Left lung (tissue), 10 donors: ENCODE results near the gene PDAP1. TPM values are rescaled to one million over a fixed set of nuclear protein-coding genes. Genes with fewer than 3 reads are reported as not detected.
"Not testable (repeated sequence)": the region's sequence is repeated elsewhere in the genome, so short reads cannot be mapped to it uniquely, and the experiment has no call there.

ENCODE experiments used
- ATAC-seq: fragments of 200-7000 bp; cut with Tn5 transposase; one replicate; pipeline ENCODE4 v1.9.1; 2020; ENCODE audit warnings: moderate library complexity
- DNase-seq, 4 donors: peaks; one replicate each; pipeline ENCODE4 v3.0.0-alpha.2; 2013 to 2020
- H3K27ac ChIP-seq, 2 donors: fragments of 200-600 bp; sonication (generic) in 1 of 2; one replicate each; pipeline versions ENCODE4 v1.5.0 to v1.8.0; 2020 to 2021
- H3K27me3 ChIP-seq, 2 donors: fragments of 200-600 bp; sonication (generic) in 1 of 2; one replicate each; pipeline versions ENCODE4 v1.5.0 to v1.8.0; 2020 to 2021
- H3K36me3 ChIP-seq, 2 donors: fragments of 200-600 bp; sonication (generic) in 1 of 2; one replicate each; pipeline versions ENCODE4 v1.5.0 to v1.8.0; 2020 to 2021
- H3K4me1 ChIP-seq, 2 donors: fragments of 200-600 bp; one replicate each; pipeline ENCODE4 v1.8.0; 2021
- H3K4me3 ChIP-seq, 2 donors: fragments of 200-600 bp; sonication (generic) in 1 of 2; one replicate each; pipeline versions ENCODE4 v1.5.0 to v1.8.0; 2020 to 2021; ENCODE audit warnings: mild to moderate bottlenecking in 1 of 2
- H3K9me3 ChIP-seq, 2 donors: fragments of 200-600 bp; sonication (generic) in 1 of 2; one replicate each; pipeline versions ENCODE4 v1.5.0 to v1.8.0; 2020 to 2021
- intact Hi-C, 2 donors: fragments of 100-400 bp; cut with DNase I; formaldehyde crosslinking; loops; one replicate each; pipeline versions ENCODE4 v1.11.2 to v1.14.2; 2022
- polyA plus RNA-seq, 6 donors: library from polyadenylated mRNA; unstranded; fragments of 120-200 nt; gene quantifications; one replicate each; pipeline ENCODE4 v1.2.1, GENCODE V29; 2013; ENCODE audit not compliant: insufficient read length in 6 of 6
- total RNA-seq, 2 donors: library from RNA; stranded (reverse); fragmentation: NEBNext Ultra II Directional; extraction: Animal tissue kit (Norgen Biotek cat#: 25700); gene quantifications; one replicate each; pipeline ENCODE4 v1.2.1, GENCODE V29; 2021
- TF ChIP-seq, protein P1 (sequence below), 2 donors: fragments of 200-600 bp; sonication (generic) in 1 of 2; IDR thresholded peaks; one replicate each; pipeline versions ENCODE4 v1.5.0 to v1.8.0; 2021; ENCODE audit warnings: antibody characterized with exemption in 2 of 2
- donor health status: DM: no; HTN: yes; CAD: no.
- donor health status: DM: no; HTN: no; CAD: no.

PDAP1 gene
- total and polyA plus RNA-seq, 8 donors: 68.5 to 150 (median 132) TPM

DNA sequence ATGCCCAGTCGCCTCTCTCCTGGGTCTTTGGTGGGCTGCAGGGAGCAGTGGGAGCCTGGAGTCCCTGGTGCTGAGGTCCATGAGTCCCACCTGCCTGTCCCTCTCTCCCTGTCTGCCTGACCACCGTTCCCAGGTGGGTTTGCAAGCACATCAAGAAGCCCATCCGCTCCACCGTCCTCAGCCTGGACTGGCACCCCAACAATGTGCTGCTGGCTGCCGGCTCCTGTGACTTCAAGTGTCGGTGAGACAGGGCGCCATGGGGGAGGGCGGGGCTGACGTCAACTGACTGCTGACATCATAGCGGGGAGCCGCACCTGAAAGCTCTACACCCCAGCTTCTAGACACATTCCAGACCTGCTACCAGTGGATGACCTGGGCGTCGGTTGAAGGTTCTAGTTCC is 18.6 kb downstream of the PDAP1 start:
- no peak overlapping the region for H3K4me3 ChIP-seq
- intact Hi-C loops: no loop called here
- peaks cover 16 to 49% of the 10 kb centered on the region in 2 donors for H3K4me1 ChIP-seq
- no peaks in the 10 kb centered on the region for H3K9me3 ChIP-seq
- H3K27me3 ChIP-seq: no peaks in the 10 kb centered on the region
- no peak for ATAC-seq
- peaks cover 0 to 96% of the 10 kb centered on the region in 2 donors for H3K36me3 ChIP-seq
- peak in 1 of 4 donors; percentile 74 for DNase-seq
- TF ChIP-seq, protein P1, sequence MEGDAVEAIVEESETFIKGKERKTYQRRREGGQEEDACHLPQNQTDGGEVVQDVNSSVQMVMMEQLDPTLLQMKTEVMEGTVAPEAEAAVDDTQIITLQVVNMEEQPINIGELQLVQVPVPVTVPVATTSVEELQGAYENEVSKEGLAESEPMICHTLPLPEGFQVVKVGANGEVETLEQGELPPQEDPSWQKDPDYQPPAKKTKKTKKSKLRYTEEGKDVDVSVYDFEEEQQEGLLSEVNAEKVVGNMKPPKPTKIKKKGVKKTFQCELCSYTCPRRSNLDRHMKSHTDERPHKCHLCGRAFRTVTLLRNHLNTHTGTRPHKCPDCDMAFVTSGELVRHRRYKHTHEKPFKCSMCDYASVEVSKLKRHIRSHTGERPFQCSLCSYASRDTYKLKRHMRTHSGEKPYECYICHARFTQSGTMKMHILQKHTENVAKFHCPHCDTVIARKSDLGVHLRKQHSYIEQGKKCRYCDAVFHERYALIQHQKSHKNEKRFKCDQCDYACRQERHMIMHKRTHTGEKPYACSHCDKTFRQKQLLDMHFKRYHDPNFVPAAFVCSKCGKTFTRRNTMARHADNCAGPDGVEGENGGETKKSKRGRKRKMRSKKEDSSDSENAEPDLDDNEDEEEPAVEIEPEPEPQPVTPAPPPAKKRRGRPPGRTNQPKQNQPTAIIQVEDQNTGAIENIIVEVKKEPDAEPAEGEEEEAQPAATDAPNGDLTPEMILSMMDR (IDR thresholded peaks at IDR 0.05): no peak
- H3K27ac ChIP-seq: no peak overlapping the region

DNA sequence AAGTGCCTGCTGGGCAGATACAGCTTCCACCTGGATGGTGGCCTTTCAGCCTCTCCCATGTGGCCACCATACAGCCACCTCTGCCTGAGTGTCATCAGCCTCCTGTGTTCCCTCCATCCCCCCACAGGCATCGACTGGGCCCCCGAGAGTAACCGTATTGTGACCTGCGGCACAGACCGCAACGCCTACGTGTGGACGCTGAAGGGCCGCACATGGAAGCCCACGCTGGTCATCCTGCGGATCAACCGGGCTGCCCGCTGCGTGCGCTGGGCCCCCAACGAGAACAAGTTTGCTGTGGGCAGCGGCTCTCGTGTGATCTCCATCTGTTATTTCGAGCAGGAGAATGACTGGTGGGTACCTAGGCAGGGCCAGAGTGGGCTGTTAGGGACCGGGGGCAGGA is 20.5 kb downstream of the PDAP1 start:
- H3K4me3 ChIP-seq: no peak overlapping the region
- H3K27me3 ChIP-seq: no peaks in the 10 kb centered on the region
- no peak overlapping the region for H3K27ac ChIP-seq
- peaks cover 0 to 79% of the 10 kb centered on the region in 2 donors for H3K36me3 ChIP-seq
- DNase-seq: peak in 1 of 4 donors; percentile 73
- no peak for ATAC-seq
- TF ChIP-seq, protein P1 (IDR thresholded peaks at IDR 0.05): no peak
- intact Hi-C loops: no loop called here
- H3K9me3 ChIP-seq: no peaks in the 10 kb centered on the region
- H3K4me1 ChIP-seq: peaks cover 8 to 53% of the 10 kb centered on the region in 2 donors

DNA sequence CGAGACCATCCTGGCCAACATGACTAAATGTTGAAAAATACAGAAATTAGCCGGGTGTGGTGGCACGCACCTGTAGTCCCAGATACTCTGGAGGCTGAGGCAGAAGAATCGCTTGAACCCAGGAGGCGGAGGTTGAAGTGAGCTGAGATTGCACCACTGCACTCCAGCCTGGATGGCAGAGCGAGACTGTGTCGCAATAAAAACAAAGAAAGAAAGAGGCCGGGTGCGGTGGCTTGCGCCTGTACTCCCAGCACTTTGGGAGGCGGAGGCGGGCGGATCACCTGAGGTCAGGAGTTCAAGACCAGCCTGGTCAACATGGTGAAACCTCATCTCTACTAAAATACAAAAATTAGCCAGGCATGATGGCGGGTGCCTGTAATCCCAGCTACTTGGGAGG is 21.2 kb downstream of the PDAP1 start:
- intact Hi-C loops, H3K9me3 ChIP-seq, H3K4me3 ChIP-seq, H3K27me3 ChIP-seq, ATAC-seq, H3K27ac ChIP-seq: not testable (repeated sequence)
- Histone ChIP-seq H3K36me3 (peaks cover 0 to 79% of the 10 kb centered on the region in 2 donors), H3K4me1 (peaks cover 2 to 52% of the 10 kb centered on the region in 2 donors)
- DNase-seq: peak in 1 of 4 donors; percentile 36

DNA sequence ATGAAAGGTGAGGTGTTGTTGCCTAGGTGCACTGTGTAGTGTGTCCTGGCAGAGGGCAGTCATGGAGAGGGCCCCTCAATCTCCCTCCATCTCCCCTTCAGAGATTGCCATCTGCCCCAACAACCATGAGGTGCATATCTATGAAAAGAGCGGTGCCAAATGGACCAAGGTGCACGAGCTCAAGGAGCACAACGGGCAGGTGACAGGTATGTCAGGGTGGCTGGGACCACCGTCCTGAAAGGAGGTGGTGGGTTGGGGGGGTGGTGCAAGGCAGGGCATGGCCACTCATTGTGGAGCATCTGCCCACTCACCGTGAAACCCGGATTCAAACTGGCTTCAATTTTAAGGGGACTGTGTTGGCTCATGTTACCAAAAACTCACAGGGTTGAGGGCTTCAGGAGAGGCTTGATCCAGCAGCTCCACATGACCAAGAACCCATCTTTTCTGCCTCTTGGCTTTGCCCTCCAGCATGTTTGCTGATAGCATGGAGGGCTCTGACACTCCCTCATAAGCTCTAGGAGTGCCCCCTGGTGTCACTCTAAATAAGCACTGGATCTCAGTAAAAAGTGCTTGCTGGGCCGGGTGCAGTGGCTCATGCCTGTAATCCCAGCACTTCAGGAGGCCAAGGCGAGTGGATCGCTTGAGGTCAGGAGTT is 21.7 kb downstream of the PDAP1 start:
- DNase-seq: peak in 1 of 4 donors; percentile 38
- peak; percentile 35 for ATAC-seq

DNA sequence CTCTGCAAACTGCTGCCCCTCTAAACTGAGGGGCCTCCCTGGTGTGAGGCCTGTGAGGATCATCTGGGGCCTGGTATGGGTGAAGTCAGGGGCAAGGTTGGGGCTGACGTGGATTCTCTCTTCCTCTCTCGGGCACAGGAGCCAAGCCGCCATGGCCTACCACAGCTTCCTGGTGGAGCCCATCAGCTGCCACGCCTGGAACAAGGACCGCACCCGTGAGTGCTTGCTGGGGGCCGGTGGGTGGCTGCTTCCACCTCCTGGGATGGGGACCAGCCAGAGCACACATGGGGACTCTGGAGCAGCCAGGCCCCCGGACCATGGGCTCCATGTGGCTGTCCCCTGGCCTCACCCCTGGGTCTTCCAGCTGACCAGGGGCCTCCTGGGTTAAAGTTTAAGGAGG is 22.8 kb downstream of the PDAP1 start:
- H3K27ac ChIP-seq: peak overlapping the region in 1 of 2 donors; percentile 53
- TF ChIP-seq, protein P1 (IDR thresholded peaks at IDR 0.05): no peak
- no peak overlapping the region for H3K4me3 ChIP-seq
- no peaks in the 10 kb centered on the region for H3K27me3 ChIP-seq
- DNase-seq: peak in 1 of 4 donors; percentile 76
- intact Hi-C loops: no loop called here
- H3K9me3 ChIP-seq: no peaks in the 10 kb centered on the region
- ATAC-seq: no peak
- peaks cover 8 to 53% of the 10 kb centered on the region in 2 donors for H3K4me1 ChIP-seq
- peaks cover 0 to 79% of the 10 kb centered on the region in 2 donors for H3K36me3 ChIP-seq

More for the DNA sequence above, 21.7 kb downstream of the PDAP1 start:
- intact Hi-C loops: no loop called here
- TF ChIP-seq, protein P1 (IDR thresholded peaks at IDR 0.05): no peak
- Histone ChIP-seq H3K27me3 (no peaks in the 10 kb centered on the region), H3K27ac (no peak overlapping the region), H3K4me3 (no peak overlapping the region), H3K36me3 (peaks cover 0 to 79% of the 10 kb centered on the region in 2 donors), H3K4me1 (peaks cover 0 to 52% of the 10 kb centered on the region in 2 donors), H3K9me3 (no peaks in the 10 kb centered on the region)
